ENCODE results near the gene AGBL3.
"Not testable (repeated sequence)": the region's sequence is repeated elsewhere in the genome, so short reads cannot be mapped to it uniquely, and the experiment has no call there.

The AGBL3 gene

GRCh38 chr7:134997214-134997885, 11.0 kb downstream of the AGBL3 start:
- no peak for DNase-seq (ENCODE audit: low read depth)
- no peak for TF ChIP-seq CTCF (conservative IDR thresholded peaks at IDR 0.05; ENCODE audit: control insufficient read depth, insufficient read depth, low read depth, low read length)
- no peak overlapping the region for H3K4me3 ChIP-seq (ENCODE audit: control insufficient read depth, low read depth, low read length)

GRCh38 chr7:134999136-134999535, 12.8 kb downstream of the AGBL3 start:
- no peak for TF ChIP-seq CTCF (conservative IDR thresholded peaks at IDR 0.05; ENCODE audit: control insufficient read depth, insufficient read depth, low read depth, low read length)
- no peak overlapping the region for H3K4me3 ChIP-seq (ENCODE audit: control insufficient read depth, low read depth, low read length)
- no peak for DNase-seq (ENCODE audit: low read depth)

- peak; percentile 47 for DNase-seq (ENCODE audit: low read depth)
- no peak for TF ChIP-seq CTCF (conservative IDR thresholded peaks at IDR 0.05; ENCODE audit: control insufficient read depth, insufficient read depth, low read depth, low read length)
- no peak overlapping the region for H3K4me3 ChIP-seq (ENCODE audit: control insufficient read depth, low read depth, low read length)
These were observed 15.3 kb downstream of the AGBL3 start for GRCh38 chr7:135001390-135002165.

- H3K4me3 ChIP-seq (ENCODE audit: control insufficient read depth, low read depth, low read length), result no peak overlapping the region
- no peak for TF ChIP-seq CTCF (conservative IDR thresholded peaks at IDR 0.05; ENCODE audit: control insufficient read depth, insufficient read depth, low read depth, low read length)
- no peak for DNase-seq (ENCODE audit: low read depth)
These were observed 25.9 kb downstream of the AGBL3 start for GRCh38 chr7:135012229-135012628.

- no peak for TF ChIP-seq CTCF (conservative IDR thresholded peaks at IDR 0.05; ENCODE audit: control insufficient read depth, insufficient read depth, low read depth, low read length)
- H3K4me3 ChIP-seq (ENCODE audit: control insufficient read depth, low read depth, low read length), result no peak overlapping the region
- no peak for DNase-seq (ENCODE audit: low read depth)
These were observed 37.3 kb downstream of the AGBL3 start for GRCh38 chr7:135023622-135024021.

GRCh38 chr7:135035252-135035651, 48.9 kb downstream of the AGBL3 start:
- no peak for DNase-seq (ENCODE audit: low read depth)
- TF ChIP-seq CTCF (conservative IDR thresholded peaks at IDR 0.05; ENCODE audit: control insufficient read depth, insufficient read depth, low read depth, low read length), result no peak
- H3K4me3 ChIP-seq (ENCODE audit: control insufficient read depth, low read depth, low read length), result no peak overlapping the region

- H3K4me3 ChIP-seq (ENCODE audit: control insufficient read depth, low read depth, low read length); DNase-seq (ENCODE audit: low read depth): not testable (repeated sequence)
These were observed 80.7 kb downstream of the AGBL3 start for GRCh38 chr7:135067017-135067416.
